HepG2 (cell line): Measurements from ENCODE around the gene MDP1. TPM values are rescaled to one million over a fixed set of nuclear protein-coding genes. Genes with fewer than 3 reads are reported as not detected.

ENCODE experiments used
- AHR ChIP-seq: IDR thresholded peaks from 2 replicates; pipeline ENCODE4 v1.6.1; 2018; ENCODE audit warnings: missing genetic modification reagents, missing compliant biosample characterization
- CBX2 ChIP-seq, 2 experiments: fragments of 200-600 bp in 1 of 2; sonication (generic); formaldehyde crosslinking in 1 of 2; IDR thresholded peaks; 2 replicates each; pipeline versions ENCODE4 v1.7.0 to v1.8.1; 2018 to 2022; ENCODE audit warnings: low read depth in 2 of 2, low read length in 1 of 2, mild to moderate bottlenecking in 1 of 2, missing genetic modification reagents in 1 of 2
- CENPX ChIP-seq: sonication (generic); formaldehyde crosslinking; IDR thresholded peaks from 2 replicates; pipeline ENCODE4 v1.9.0; 2021; ENCODE audit warnings: mild to moderate bottlenecking, missing genetic modification reagents, moderate library complexity
- CREM ChIP-seq, 2 experiments: sonication (generic) in 1 of 2; formaldehyde crosslinking in 1 of 2; IDR thresholded peaks; 2 replicates each; pipeline versions ENCODE4 v1.4.0 to v1.6.1; 2016 to 2020; ENCODE audit warnings: antibody characterized with exemption in 1 of 2, mild to moderate bottlenecking in 1 of 2, missing genetic modification reagents in 1 of 2
- GTF2F1 ChIP-seq: fragments of 150-350 bp; IDR thresholded peaks from 2 replicates; pipeline ENCODE4 v1.6.1; 2014; ENCODE audit warnings: low read length
- IRF2 ChIP-seq: IDR thresholded peaks from 2 replicates; pipeline ENCODE4 v1.6.1; 2018; ENCODE audit warnings: missing genetic modification reagents, missing compliant biosample characterization
- NFRKB ChIP-seq: fragments of 450-650 bp; IDR thresholded peaks from 2 replicates; pipeline ENCODE4 v1.6.1; 2017
- PHF5A ChIP-seq: IDR thresholded peaks from one replicate; pipeline ENCODE4 v1.6.1; 2018; ENCODE audit warnings: low read depth, missing genetic modification reagents; ENCODE audit not compliant: unreplicated experiment
- SIN3A ChIP-seq: IDR thresholded peaks from 2 replicates; pipeline ENCODE4 v1.6.1; 2011; ENCODE audit warnings: low read depth, mild to moderate bottlenecking, control low read depth, low read length, borderline replicate concordance
- TARDBP ChIP-seq: sonication (generic); formaldehyde crosslinking; IDR thresholded peaks from 2 replicates; pipeline ENCODE4 v1.8.0; 2022; ENCODE audit warnings: mild to moderate bottlenecking, missing genetic modification reagents
- TEAD3 ChIP-seq: optimal IDR thresholded peaks from 2 replicates; pipeline ENCODE3; 2016; ENCODE audit warnings: borderline replicate concordance
- U2AF1 ChIP-seq: fragments of 200-400 bp; formaldehyde crosslinking; optimal IDR thresholded peaks from 2 replicates; pipeline ENCODE3; 2017; ENCODE audit warnings: mild to moderate bottlenecking, low read depth, low read length
- YEATS4 ChIP-seq: sonication (generic); formaldehyde crosslinking; IDR thresholded peaks from 2 replicates; pipeline ENCODE4 v1.4.0; 2020; ENCODE audit warnings: missing genetic modification reagents, borderline replicate concordance
- ZNF224 ChIP-seq: sonication (generic); formaldehyde crosslinking; IDR thresholded peaks from 2 replicates; pipeline ENCODE4 v1.5.0; 2020; ENCODE audit warnings: mild to moderate bottlenecking, missing genetic modification reagents
- ZNF383 ChIP-seq: sonication (generic); formaldehyde crosslinking; IDR thresholded peaks from 2 replicates; pipeline ENCODE4 v1.4.0; 2020; ENCODE audit warnings: missing genetic modification reagents, mild to moderate bottlenecking, borderline replicate concordance
- ZNF451 ChIP-seq: sonication (generic); formaldehyde crosslinking; IDR thresholded peaks from 2 replicates; pipeline ENCODE4 v1.5.0; 2020; ENCODE audit warnings: mild to moderate bottlenecking, missing genetic modification reagents
- ZNF672 ChIP-seq: sonication (generic); formaldehyde crosslinking; IDR thresholded peaks from 2 replicates; pipeline ENCODE4 v1.8.1; 2022; ENCODE audit warnings: missing genetic modification reagents
- ZNF792 ChIP-seq: IDR thresholded peaks from 2 replicates; pipeline ENCODE4 v1.6.1; 2016
- ZNF83 ChIP-seq: sonication (generic); formaldehyde crosslinking; IDR thresholded peaks from 2 replicates; pipeline ENCODE4 v1.4.0; 2020; ENCODE audit warnings: missing genetic modification reagents, mild to moderate bottlenecking, borderline replicate concordance
- polyA plus RNA-seq, 8 experiments: library from polyadenylated mRNA; depleted of rRNA in 3 of 8; stranded (reverse) in 7 of 8; unstranded in 1 of 8; fragments of >200 nt; fragmentation: Illumina TruSeq in 4 of 8; extraction: Trizol in 4 of 8; gene quantifications; 2 replicates each; pipeline versions ENCODE4 v1.2.1 to v1.2.3, GENCODE V29; 2011 to 2016; ENCODE audit warnings: low read depth in 4 of 8, missing spikeins in 1 of 8, mixed read lengths in 1 of 8; ENCODE audit not compliant: insufficient read depth in 1 of 8
- total RNA-seq, 5 experiments: library from RNA; depleted of rRNA; stranded (reverse); fragments of >200 nt; fragmentation: Illumina TruSeq; extraction: Trizol; gene quantifications; 2 replicates each; pipeline ENCODE4 v1.2.3, GENCODE V29; 2016; ENCODE audit warnings: low read depth in 1 of 5
- TF ChIP-seq, protein P1 (sequence below): sonication (generic); formaldehyde crosslinking; IDR thresholded peaks from 2 replicates; pipeline ENCODE4 v1.4.0; 2020; ENCODE audit warnings: missing genetic modification reagents, borderline replicate concordance
- TF ChIP-seq, protein P2 (sequence below): IDR thresholded peaks from 2 replicates; pipeline ENCODE4 v1.6.1; 2016; ENCODE audit warnings: control low read depth
- TF ChIP-seq, protein P3 (sequence below): sonication (generic); formaldehyde crosslinking; IDR thresholded peaks from 2 replicates; pipeline ENCODE4 v1.4.0; 2020; ENCODE audit warnings: missing genetic modification reagents, mild to moderate bottlenecking, borderline replicate concordance
- TF ChIP-seq, protein P4 (sequence below): sonication (generic); formaldehyde crosslinking; IDR thresholded peaks from 2 replicates; pipeline ENCODE4 v1.5.0; 2020; ENCODE audit warnings: mild to moderate bottlenecking, low read depth, missing genetic modification reagents, borderline replicate concordance

The MDP1 gene
- total and polyA plus RNA-seq, 2 of the 13 experiments (the other 11 are each of a cell fraction or from before 2014, with no cell fraction given): 44.1 to 48.7 TPM

DNA sequence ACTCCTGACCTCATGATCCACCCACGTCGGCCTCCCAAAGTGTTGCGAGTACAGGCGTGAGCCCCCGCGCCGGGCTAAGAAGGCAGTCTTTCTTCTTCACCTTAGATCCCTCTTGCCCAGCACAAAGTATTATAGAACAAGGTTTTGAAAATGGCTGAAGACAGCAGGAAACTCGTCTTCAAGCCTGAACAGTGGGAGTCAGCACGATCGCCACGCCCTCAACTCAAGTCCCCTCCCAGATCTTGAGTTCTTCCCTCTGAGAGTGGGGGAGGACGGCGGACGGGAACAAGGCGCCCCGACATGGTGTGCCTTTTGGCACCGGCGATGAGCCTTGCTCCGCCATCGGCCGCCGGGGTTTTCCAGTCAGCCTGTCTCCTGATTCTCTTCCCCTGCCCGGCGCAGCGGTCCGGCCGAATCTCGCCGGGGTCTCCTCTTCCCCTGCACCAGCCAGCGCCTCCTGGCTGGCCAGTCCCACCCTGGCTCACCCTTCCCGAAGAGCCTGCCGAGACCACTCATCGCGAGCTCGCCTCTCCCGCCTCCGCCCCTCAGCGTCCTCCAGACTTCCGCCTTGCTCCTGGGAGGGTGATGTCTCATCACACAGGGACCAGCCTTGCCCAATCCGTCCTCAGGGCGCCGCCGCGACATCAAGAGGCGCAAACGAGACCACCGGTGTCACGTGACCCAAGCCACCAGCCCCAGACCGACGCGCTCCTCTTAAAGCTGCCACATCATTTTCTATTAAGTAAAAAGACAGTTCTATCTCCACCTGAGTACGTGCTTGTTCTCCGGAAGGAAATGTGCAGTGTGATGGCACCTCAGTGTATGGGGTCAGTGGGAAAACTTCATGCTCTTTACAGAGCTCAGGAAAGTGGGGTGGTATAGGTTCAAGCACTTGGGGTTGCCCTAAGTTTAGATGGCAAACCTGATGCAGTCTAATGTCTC is 2.7 kb downstream of the MDP1 start, which contains the start of gene CHMP4A (continued):
- TF ChIP-seq, protein P1, sequence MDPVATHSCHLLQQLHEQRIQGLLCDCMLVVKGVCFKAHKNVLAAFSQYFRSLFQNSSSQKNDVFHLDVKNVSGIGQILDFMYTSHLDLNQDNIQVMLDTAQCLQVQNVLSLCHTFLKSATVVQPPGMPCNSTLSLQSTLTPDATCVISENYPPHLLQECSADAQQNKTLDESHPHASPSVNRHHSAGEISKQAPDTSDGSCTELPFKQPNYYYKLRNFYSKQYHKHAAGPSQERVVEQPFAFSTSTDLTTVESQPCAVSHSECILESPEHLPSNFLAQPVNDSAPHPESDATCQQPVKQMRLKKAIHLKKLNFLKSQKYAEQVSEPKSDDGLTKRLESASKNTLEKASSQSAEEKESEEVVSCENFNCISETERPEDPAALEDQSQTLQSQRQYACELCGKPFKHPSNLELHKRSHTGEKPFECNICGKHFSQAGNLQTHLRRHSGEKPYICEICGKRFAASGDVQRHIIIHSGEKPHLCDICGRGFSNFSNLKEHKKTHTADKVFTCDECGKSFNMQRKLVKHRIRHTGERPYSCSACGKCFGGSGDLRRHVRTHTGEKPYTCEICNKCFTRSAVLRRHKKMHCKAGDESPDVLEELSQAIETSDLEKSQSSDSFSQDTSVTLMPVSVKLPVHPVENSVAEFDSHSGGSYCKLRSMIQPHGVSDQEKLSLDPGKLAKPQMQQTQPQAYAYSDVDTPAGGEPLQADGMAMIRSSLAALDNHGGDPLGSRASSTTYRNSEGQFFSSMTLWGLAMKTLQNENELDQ (CRISPR knock-in tag): peak; percentile 34; the same call in 1 of the 2 replicates
- no peak for TF ChIP-seq CBX2 (IDR thresholded peaks at IDR 0.05; ENCODE audit: low read depth, low read length)
- TF ChIP-seq CBX2 (CRISPR knock-in tag; IDR thresholded peaks at IDR 0.05; ENCODE audit: low read depth): no peak
- TF ChIP-seq ZNF383 (CRISPR knock-in tag): peak; percentile 100; the same call in 1 of the 2 replicates
- peak; percentile 99 for TF ChIP-seq TARDBP (CRISPR knock-in tag)
- TF ChIP-seq U2AF1: peak; percentile 99
- peak; percentile 100 for TF ChIP-seq CREM (IDR thresholded peaks at IDR 0.05)
- TF ChIP-seq CREM (CRISPR knock-in tag; IDR thresholded peaks at IDR 0.05): peak; percentile 95
- peak; percentile 26; the same call in 1 of the 2 replicates for TF ChIP-seq ZNF83 (CRISPR knock-in tag)
- peak; percentile 99 for TF ChIP-seq IRF2
- TF ChIP-seq, protein P2, sequence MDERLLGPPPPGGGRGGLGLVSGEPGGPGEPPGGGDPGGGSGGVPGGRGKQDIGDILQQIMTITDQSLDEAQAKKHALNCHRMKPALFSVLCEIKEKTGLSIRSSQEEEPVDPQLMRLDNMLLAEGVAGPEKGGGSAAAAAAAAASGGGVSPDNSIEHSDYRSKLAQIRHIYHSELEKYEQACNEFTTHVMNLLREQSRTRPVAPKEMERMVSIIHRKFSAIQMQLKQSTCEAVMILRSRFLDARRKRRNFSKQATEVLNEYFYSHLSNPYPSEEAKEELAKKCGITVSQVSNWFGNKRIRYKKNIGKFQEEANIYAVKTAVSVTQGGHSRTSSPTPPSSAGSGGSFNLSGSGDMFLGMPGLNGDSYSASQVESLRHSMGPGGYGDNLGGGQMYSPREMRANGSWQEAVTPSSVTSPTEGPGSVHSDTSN (CRISPR knock-in tag): no peak
- TF ChIP-seq TEAD3: peak; percentile 82
- peak; percentile 83; the same call in 1 of the 2 replicates for TF ChIP-seq AHR (CRISPR knock-in tag)
- TF ChIP-seq, protein P3, sequence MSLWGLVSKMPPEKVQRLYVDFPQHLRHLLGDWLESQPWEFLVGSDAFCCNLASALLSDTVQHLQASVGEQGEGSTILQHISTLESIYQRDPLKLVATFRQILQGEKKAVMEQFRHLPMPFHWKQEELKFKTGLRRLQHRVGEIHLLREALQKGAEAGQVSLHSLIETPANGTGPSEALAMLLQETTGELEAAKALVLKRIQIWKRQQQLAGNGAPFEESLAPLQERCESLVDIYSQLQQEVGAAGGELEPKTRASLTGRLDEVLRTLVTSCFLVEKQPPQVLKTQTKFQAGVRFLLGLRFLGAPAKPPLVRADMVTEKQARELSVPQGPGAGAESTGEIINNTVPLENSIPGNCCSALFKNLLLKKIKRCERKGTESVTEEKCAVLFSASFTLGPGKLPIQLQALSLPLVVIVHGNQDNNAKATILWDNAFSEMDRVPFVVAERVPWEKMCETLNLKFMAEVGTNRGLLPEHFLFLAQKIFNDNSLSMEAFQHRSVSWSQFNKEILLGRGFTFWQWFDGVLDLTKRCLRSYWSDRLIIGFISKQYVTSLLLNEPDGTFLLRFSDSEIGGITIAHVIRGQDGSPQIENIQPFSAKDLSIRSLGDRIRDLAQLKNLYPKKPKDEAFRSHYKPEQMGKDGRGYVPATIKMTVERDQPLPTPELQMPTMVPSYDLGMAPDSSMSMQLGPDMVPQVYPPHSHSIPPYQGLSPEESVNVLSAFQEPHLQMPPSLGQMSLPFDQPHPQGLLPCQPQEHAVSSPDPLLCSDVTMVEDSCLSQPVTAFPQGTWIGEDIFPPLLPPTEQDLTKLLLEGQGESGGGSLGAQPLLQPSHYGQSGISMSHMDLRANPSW (CRISPR knock-in tag): no peak; the same call in none of the 2 replicates
- peak; percentile 93 for TF ChIP-seq ZNF224 (CRISPR knock-in tag)
- no peak for TF ChIP-seq ZNF672
- TF ChIP-seq GTF2F1: peak; percentile 98
- peak; percentile 12 for TF ChIP-seq NFRKB
- TF ChIP-seq PHF5A (CRISPR knock-in tag): peak; percentile 95
- no peak; the same call in none of the 2 replicates for TF ChIP-seq ZNF451 (CRISPR knock-in tag)
- TF ChIP-seq, protein P4, sequence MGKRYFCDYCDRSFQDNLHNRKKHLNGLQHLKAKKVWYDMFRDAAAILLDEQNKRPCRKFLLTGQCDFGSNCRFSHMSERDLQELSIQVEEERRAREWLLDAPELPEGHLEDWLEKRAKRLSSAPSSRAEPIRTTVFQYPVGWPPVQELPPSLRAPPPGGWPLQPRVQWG (CRISPR knock-in tag): no peak
- no peak for TF ChIP-seq CENPX
- TF ChIP-seq ZNF792 (CRISPR knock-in tag): peak; percentile 94
- peak; percentile 99 for TF ChIP-seq YEATS4
- peak; percentile 98 for TF ChIP-seq SIN3A
